OCI-M2 (cell line): ENCODE data around the gene RTN4R.

ENCODE experiments used
- DNase-seq: peaks from one replicate; lab custom pipeline; 2025; ENCODE audit not compliant: unreplicated experiment; lab: John Stamatoyannopoulos, UW

RTN4R gene

GRCh38 chr22:20243537-20244249 is 24.4 kb downstream of the RTN4R start:
- DNase-seq = no peak

GRCh38 chr22:20243176-20243536 is 25.0 kb downstream of the RTN4R start:
- DNase-seq = no peak

- DNase-seq = no peak
Observed at GRCh38 chr22:20242393-20243175, 25.5 kb downstream of the RTN4R start.

- DNase-seq = no peak
Observed at GRCh38 chr22:20241579-20242392, 26.3 kb downstream of the RTN4R start.

- no peak for DNase-seq
Observed at GRCh38 chr22:20240900-20241299, 27.2 kb downstream of the RTN4R start.

GRCh38 chr22:20240447-20240764 is 27.7 kb downstream of the RTN4R start:
- no peak for DNase-seq

GRCh38 chr22:20239676-20240446 is 28.3 kb downstream of the RTN4R start:
- no peak for DNase-seq

GRCh38 chr22:20238901-20239675 is 29.0 kb downstream of the RTN4R start:
- no peak for DNase-seq

GRCh38 chr22:20238536-20238900 is 29.6 kb downstream of the RTN4R start:
- no peak for DNase-seq

GRCh38 chr22:20237480-20238440 is 30.4 kb downstream of the RTN4R start:
- DNase-seq = no peak

GRCh38 chr22:20236052-20236717 is 31.9 kb downstream of the RTN4R start:
- no peak for DNase-seq

GRCh38 chr22:20235389-20235991 is 32.6 kb downstream of the RTN4R start:
- no peak for DNase-seq

GRCh38 chr22:20234760-20235388 is 33.2 kb downstream of the RTN4R start:
- no peak for DNase-seq

- no peak for DNase-seq
Observed at GRCh38 chr22:20234314-20234682, 33.8 kb downstream of the RTN4R start.

- DNase-seq = no peak
Observed at GRCh38 chr22:20233351-20234313, 34.5 kb downstream of the RTN4R start.

- no peak for DNase-seq
Observed at GRCh38 chr22:20232781-20233180, 35.3 kb downstream of the RTN4R start.

GRCh38 chr22:20232237-20232598 is 35.9 kb downstream of the RTN4R start:
- DNase-seq = no peak
